Stimulated activated naive CD8-positive, alpha-beta T cell treated with anti-CD3 and anti-CD28 coated beads, Interleukin-15, Interleukin-2, amounts not matched to agents 100 ng/mL and 50 ng/mL, for 24 hours (primary cell): ENCODE measurements around the gene PTF1A.

Experiments
- H3K27ac Mint-ChIP-seq: one replicate; pipeline ENCODE4 v1.8.0; 2021; ENCODE audit warnings: mild to moderate bottlenecking, mixed read lengths
- H3K27me3 Mint-ChIP-seq: one replicate; pipeline ENCODE4 v1.8.0; 2021; ENCODE audit warnings: mixed read lengths
- H3K36me3 Mint-ChIP-seq: one replicate; pipeline ENCODE4 v1.8.0; 2021; ENCODE audit warnings: low read depth, mixed read lengths
- H3K4me1 Mint-ChIP-seq: one replicate; pipeline ENCODE4 v1.8.0; 2021; ENCODE audit warnings: low read depth, mixed read lengths
- H3K4me3 Mint-ChIP-seq: one replicate; pipeline ENCODE4 v1.8.0; 2021; ENCODE audit warnings: mild to moderate bottlenecking, mixed read lengths
- H3K9me3 Mint-ChIP-seq: one replicate; pipeline ENCODE4 v1.8.0; 2021; ENCODE audit warnings: mixed read lengths

PTF1A gene

DNA sequence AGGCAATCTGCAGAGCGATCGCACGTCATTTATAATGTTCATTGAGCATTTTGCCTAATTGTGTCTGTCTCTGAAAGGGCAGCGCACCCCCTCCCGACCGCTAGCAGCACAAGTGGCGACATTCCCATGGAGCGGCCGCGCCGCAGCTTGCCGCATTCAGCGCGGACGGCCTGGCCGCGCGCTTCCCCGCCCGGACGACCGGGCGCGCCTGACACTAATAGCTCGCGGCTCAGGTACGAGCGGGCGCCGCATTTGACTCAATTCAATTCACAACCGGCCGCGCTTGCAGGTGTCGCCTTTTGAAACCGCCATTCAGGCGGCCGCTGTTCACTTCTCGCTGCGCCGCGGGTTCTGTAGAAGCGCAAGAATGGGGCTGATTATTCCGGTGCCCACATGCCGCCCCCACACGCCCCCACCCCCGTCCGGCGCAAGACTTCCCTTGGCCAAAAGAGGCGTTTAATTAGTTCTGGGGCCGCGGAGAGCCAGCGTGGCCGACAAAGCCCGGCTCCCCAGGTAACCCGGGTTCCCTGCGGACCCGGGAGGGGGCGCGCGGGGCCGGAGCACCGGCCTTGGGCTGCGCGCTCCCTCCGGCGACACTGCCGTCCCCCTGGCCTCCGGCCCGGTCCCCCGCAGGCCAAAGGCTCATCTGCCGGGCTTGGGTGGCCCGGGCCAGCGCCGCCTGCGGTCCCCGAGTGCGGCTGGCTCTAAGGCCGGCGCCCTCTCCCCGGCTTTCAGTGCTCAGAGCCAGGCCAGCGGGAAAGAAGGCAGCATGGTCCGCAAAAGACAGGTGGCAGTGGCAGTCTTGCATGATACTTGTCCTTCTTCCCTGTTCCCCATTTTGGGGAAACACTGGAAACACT lies 18.7 kb upstream of the PTF1A start:
- H3K9me3 Mint-ChIP-seq: no peaks in the 10 kb centered on the region
- no peak overlapping the region for H3K4me3 Mint-ChIP-seq
- peaks cover 77% of the 10 kb centered on the region for H3K27me3 Mint-ChIP-seq
- peaks cover 4% of the 10 kb centered on the region for H3K4me1 Mint-ChIP-seq
- no peaks in the 10 kb centered on the region for H3K36me3 Mint-ChIP-seq
- H3K27ac Mint-ChIP-seq: no peak overlapping the region

DNA sequence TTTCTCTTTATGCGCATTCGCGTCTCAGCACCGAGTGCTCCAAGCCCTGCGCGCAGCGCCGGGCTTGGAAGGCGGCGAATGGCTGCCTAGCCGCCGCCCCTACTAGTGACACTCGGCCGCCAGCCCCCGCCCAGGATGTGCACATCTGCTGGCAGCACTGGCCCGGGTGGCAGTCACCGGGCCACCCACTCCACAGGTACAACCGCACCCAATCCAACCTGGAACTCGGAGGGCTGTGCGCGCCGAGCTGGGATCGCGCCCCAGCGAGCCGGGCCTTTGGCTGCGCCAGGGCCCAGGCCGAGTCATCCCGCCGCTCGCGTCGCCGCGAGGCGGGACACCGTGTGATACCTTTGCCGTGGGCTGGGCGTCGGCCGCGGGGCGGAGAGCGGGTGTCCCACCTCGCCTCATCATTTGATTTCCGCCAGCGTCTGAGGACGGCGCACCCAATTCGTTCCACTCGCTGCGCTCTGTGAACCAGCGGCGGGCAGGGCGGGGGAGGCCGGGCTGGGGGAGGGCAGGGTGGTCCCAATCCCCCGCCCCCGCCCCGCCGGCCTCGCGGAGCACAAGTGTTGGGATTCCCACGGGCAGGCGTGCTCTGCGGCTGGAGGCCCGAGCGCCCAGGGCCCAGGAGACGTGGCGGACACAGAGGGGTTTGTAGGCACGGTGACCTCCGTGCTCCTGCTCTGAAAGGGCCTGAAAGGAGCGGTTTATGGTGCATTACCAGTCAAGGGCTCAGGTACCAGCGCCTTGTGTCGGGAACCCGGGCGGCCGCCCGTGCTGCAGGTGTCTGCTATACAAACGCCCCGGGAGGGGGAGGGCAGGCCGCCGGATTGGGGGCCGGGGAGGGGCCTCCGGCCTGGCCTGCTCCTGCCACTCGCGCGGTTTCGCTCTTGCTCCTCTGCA lies 17.8 kb upstream of the PTF1A start:
- Mint-ChIP-seq H3K27me3 (peaks cover 77% of the 10 kb centered on the region), H3K9me3 (no peaks in the 10 kb centered on the region)

DNA sequence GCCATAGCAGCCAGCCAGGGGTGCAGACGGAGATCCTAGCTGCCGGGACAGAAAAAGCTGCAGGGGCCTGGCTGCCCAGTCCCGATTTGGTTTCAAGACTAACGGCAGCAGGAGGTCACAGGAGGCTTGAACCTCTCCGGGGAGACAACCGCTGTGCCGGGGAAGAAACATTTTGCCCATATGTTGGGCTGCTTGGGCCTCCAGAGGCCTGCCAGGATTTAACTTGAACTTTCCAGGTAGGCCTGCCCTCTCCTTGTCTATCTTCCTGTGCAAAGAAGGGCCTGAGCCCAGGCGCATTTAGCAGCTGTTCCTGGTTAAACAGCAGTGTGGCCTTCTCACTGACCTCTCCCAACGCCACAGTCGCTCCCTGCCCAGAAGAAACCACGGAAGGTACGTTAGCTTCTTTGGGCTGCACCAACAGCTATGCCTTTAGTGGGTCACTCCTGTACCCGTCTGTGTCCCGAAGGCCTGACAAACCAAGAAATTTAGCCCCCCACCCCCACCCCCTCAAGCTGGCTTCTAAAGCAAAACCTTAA lies 17.1 kb upstream of the PTF1A start:
- no peak overlapping the region for H3K27ac Mint-ChIP-seq
- H3K27me3 Mint-ChIP-seq: peaks cover 72% of the 10 kb centered on the region
- peaks cover 4% of the 10 kb centered on the region for H3K4me1 Mint-ChIP-seq
- H3K36me3 Mint-ChIP-seq: no peaks in the 10 kb centered on the region
- H3K9me3 Mint-ChIP-seq: no peaks in the 10 kb centered on the region
- H3K4me3 Mint-ChIP-seq: no peak overlapping the region

More for the DNA sequence above, 17.8 kb upstream of the PTF1A start:
- Mint-ChIP-seq H3K4me3 (no peak overlapping the region), H3K36me3 (no peaks in the 10 kb centered on the region), H3K27ac (no peak overlapping the region), H3K4me1 (peaks cover 4% of the 10 kb centered on the region)

DNA sequence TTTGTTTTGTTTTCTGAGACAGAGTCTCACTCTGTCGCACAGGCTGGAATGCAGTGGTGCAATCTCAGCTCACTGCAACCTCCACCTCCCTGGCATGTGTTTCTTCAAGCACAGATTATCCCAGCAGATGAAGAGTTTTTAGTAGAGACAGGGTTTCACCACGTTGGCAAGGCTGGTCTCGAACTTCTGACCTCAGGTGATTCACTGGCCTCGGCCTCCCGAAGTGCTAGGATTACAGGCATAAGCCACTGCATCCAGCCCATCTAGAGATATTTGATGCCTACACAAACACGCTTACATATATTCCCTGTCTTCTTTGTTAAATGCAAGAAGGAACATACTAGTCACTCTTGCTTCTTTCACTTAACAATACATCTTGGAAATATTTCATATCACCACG lies 5.9 kb upstream of the PTF1A start:
- Mint-ChIP-seq H3K9me3 (no peaks in the 10 kb centered on the region), H3K27me3 (peaks cover 58% of the 10 kb centered on the region), H3K36me3 (no peaks in the 10 kb centered on the region), H3K27ac (no peak overlapping the region), H3K4me1 (peaks cover 3% of the 10 kb centered on the region), H3K4me3 (no peak overlapping the region)

DNA sequence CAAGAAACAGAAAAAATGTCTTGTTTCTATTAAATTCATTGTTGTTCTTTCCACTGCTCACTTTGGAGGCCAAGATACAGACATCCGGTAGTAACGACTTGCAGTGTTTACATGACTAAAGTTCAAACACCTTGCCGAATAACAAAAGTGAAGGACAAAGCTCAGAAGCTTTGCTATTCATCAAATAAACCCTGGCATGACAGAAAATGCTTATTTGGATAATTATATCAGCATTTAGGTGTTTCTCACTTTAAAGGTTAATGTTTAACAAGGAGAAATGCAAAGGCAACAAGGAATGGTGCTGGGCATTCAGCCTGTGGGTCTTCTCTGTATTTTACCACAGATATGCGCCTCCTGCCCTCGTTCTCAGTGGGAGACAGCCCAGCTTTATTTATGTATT lies 5.4 kb upstream of the PTF1A start:
- Mint-ChIP-seq H3K36me3 (no peaks in the 10 kb centered on the region), H3K27me3 (peaks cover 59% of the 10 kb centered on the region), H3K27ac (no peak overlapping the region), H3K4me3 (no peak overlapping the region), H3K4me1 (peaks cover 3% of the 10 kb centered on the region), H3K9me3 (no peaks in the 10 kb centered on the region)

DNA sequence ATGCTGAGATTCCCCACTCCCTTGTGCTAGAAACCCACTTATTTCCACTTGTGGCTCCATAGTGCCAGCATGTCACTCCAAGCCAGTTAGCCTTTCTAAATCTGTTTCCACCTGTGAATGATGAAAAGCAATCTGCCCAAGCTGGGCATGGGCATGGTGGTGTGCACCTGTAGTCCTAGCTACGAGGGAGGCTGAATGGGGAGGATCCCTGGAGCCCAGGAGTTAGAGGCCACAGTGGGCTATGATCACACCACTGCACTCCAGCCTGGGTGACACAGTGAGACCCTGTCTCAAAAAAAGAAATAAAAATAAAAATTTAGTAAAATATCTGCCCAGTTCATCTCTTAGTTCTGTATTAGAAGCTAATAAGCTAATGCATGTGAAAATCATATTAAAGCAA lies 5.0 kb upstream of the PTF1A start:
- Mint-ChIP-seq H3K27ac (no peak overlapping the region), H3K36me3 (no peaks in the 10 kb centered on the region), H3K9me3 (no peaks in the 10 kb centered on the region), H3K27me3 (peaks cover 55% of the 10 kb centered on the region), H3K4me1 (peaks cover 3% of the 10 kb centered on the region), H3K4me3 (no peak overlapping the region)

DNA sequence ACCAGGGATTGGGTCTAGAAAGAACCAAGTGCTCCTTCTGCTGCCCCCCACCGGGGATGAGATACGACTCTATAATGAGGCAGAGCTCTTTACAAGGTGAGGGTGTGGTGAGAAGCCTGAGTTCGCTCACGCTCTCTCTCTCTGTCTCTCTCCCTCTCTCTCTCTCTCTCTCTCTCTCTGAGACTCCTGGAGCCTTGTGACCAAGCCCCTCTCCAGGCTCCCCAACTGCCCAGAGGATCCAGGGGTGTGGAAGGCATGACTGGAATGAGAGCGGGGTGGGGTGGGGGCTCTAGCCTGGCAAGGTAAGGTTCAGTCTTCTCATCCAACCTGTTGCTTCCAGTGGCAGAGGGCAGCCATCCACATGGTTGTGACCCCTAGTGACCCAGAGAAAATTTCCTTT lies 3.1 kb upstream of the PTF1A start:
- H3K4me3 Mint-ChIP-seq: no peak overlapping the region
- H3K36me3 Mint-ChIP-seq: no peaks in the 10 kb centered on the region
- no peaks in the 10 kb centered on the region for H3K9me3 Mint-ChIP-seq
- peaks cover 7% of the 10 kb centered on the region for H3K4me1 Mint-ChIP-seq
- H3K27ac Mint-ChIP-seq: no peak overlapping the region
- peaks cover 58% of the 10 kb centered on the region for H3K27me3 Mint-ChIP-seq

DNA sequence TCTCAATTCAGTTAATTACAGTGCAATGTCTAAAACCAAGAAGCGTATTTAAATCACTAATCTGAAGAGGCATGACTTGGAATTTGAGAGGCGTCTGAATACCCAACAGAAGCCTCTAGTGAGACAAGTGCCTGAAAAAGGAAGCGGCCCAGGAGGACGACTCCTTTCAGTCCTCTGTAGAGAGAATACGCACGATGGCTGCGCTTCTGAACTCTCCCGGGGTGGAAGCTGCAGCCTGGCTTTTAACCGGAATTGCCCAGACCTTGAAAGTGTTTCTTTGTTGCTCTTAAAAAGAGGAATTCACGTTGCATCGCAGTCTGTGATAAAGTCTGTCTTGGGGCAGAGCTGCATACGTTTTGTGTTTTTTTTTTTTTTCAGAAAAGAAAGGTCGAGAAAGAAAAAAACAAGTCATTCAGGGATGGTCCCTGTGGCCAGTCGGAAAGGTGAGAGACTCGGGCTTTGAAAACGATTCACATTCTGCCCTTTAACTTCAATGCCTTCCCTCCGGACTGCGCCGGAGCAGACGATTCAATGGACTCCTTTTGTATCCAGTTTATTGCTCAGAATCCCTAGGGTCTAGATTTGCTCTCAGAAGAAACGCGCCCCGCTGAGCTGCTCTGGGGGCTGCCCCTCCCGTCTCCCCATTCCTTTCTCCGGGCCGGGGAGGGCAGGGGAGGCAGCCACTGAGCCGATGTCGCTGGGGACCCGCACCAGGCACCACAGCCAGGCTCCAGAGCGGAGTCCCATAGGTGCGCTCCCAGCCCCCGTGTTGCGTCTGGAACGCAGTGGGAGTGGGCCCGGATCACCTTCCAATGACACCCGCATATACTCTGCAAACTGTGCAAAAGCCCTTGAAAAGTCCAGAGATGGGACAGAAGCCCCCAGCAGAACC lies 994 bp upstream of the PTF1A start:
- Mint-ChIP-seq H3K4me1 (peaks cover 7% of the 10 kb centered on the region), H3K9me3 (no peaks in the 10 kb centered on the region), H3K36me3 (no peaks in the 10 kb centered on the region), H3K4me3 (no peak overlapping the region), H3K27me3 (peaks cover 67% of the 10 kb centered on the region), H3K27ac (no peak overlapping the region)

DNA sequence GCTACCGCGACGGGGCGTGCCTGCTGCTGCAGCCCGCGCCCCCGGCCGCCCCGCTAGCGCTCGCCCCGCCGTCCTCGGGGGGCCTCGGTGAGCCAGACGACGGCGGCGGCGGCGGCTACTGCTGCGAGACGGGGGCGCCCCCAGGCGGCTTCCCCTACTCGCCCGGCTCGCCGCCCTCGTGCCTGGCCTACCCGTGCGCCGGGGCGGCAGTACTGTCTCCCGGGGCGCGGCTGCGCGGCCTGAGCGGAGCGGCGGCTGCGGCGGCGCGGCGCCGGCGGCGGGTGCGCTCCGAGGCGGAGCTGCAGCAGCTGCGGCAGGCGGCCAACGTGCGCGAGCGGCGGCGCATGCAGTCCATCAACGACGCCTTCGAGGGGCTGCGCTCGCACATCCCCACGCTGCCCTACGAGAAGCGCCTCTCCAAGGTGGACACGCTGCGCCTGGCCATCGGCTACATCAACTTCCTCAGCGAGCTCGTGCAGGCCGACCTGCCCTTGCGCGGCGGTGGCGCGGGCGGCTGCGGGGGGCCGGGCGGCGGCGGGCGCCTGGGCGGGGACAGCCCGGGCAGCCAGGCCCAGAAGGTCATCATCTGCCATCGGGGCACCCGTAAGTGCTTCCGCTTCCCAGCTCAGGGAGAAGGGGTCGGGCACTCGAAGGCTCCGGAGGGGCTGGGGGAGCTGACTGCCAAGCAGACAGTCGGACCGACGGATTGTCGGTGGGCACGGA lies 761 bp downstream of the PTF1A start:
- Mint-ChIP-seq H3K27me3 (peaks cover 71% of the 10 kb centered on the region), H3K4me3 (no peak overlapping the region), H3K27ac (no peak overlapping the region), H3K9me3 (no peaks in the 10 kb centered on the region), H3K36me3 (no peaks in the 10 kb centered on the region), H3K4me1 (peaks cover 7% of the 10 kb centered on the region)

DNA sequence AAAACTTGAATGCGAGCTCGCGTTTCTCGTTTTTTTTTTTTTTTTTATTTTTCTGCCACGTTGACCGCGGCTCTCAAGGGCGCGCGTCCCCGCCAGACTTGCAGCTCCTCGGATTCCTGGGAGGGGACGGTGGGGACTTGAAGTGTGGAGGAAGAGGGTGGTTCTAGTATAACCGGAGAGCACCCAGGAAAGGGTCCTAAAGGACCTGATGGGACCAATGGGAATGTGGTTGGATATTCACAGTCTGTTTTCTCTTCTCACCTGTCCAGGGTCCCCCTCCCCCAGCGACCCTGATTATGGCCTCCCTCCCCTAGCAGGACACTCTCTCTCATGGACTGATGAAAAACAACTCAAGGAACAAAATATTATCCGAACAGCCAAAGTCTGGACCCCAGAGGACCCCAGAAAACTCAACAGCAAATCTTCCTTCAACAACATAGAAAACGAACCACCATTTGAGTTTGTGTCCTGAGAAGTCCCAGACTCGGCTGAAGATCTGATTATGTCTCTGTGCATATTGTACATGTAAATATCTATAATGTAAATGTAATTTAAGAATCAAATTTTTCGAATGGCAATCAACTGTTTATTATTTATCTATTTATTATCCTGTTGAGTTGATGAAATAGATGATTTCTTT lies 1.4 kb downstream of the PTF1A start:
- Mint-ChIP-seq H3K27ac (peak overlapping the region; percentile 61), H3K27me3 (peaks cover 71% of the 10 kb centered on the region), H3K4me1 (peaks cover 10% of the 10 kb centered on the region), H3K36me3 (no peaks in the 10 kb centered on the region), H3K4me3 (peak overlapping the region; percentile 52), H3K9me3 (no peaks in the 10 kb centered on the region)

DNA sequence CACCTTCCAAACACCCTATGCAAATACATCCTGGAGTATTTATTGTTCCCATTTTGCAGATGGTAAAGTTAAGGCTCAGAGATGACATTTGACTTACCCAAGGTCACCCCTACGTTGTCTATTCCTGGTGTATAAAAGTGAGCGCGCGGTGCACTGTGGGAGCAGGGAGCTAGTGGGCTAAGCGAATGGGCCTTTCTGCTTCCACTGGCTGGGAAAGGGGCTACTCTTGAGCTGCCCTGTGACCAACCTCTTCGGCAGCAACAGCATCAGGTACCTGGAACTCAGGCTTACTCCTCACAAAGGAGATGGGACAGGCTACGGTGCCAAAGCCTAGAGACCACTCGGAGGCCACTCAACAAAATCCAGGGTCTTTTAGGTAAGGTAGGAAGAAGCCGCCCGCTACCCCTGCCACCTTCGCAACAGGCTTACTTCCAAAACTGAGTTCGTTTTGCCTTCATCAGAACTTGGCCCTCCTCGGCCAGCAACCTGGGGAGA lies 2.4 kb downstream of the PTF1A start:
- Mint-ChIP-seq H3K4me3 (no peak overlapping the region), H3K4me1 (peaks cover 10% of the 10 kb centered on the region), H3K36me3 (no peaks in the 10 kb centered on the region), H3K27me3 (peaks cover 71% of the 10 kb centered on the region), H3K27ac (no peak overlapping the region), H3K9me3 (no peaks in the 10 kb centered on the region)

DNA sequence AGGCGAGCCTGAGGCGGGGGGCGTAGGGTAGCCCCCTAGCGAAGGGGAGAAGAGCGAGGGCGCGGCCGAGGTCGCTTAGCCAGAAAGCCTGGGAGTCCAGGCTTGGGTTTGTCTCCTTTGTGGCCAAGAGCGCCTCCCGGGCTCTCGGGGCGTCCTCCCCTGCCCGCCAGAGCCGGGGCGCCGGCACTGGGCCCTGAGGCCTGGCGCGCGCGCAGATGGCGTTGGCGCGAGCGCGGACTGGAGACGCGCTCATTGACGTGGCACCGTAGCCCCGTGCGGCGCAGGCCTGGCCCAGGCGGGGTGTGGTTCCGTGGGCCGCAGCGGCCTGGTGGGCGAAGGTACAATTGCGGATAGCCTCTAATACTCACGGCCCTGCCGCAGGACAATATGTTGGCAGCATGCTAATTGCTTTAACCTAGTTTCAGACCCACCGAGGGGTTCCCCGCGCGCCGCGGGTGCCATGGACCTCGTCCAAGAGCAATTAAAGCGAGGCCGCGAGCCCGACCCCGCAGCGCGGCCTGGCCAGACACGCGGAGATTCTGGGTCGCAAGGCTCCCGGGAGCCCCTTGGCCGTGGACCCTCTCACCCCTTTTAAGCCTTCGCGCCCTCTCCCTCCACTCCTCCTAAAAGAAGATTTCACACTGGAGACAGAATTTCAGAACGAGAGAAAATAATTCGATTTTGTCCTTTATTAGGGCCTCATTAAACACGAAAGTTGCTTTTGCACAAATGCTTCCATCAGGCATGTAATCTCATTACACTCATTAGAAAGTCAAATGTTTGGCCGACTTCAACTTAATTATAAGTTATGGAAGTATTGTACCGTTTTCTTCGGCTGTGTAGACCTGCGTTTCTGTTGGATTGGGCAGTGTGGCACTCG lies 3.1 kb downstream of the PTF1A start:
- Mint-ChIP-seq H3K36me3 (no peaks in the 10 kb centered on the region), H3K27me3 (peaks cover 72% of the 10 kb centered on the region), H3K4me3 (no peak overlapping the region), H3K4me1 (peaks cover 10% of the 10 kb centered on the region), H3K9me3 (no peaks in the 10 kb centered on the region), H3K27ac (no peak overlapping the region)
